Neural progenitor cell (in vitro differentiated cells): ENCODE results near the gene TRIOBP. TPM values are rescaled to one million over a fixed set of nuclear protein-coding genes. Genes with fewer than 3 reads are reported as not detected.

Source experiments
- DNase-seq: peaks from one replicate; pipeline ENCODE4 v3.0.0-alpha.2; 2016; ENCODE audit warnings: low spot score
- H2AFZ ChIP-seq: fragments of 200-600 bp; sonication (generic); replicated peaks from 2 replicates; pipeline ENCODE4 v1.6.1; 2016; ENCODE audit warnings: antibody characterized with exemption
- H3F3A ChIP-seq: fragments of 200-600 bp; sonication (generic); 2 replicates; pipeline ENCODE4 v1.6.1; 2016; ENCODE audit warnings: antibody characterized with exemption, low read depth
- H3K27ac ChIP-seq: fragments of 200-600 bp; sonication (generic); 2 replicates; pipeline ENCODE4 v1.5.1; 2016; ENCODE audit warnings: mild to moderate bottlenecking
- H3K27me3 ChIP-seq: fragments of 200-600 bp; sonication (generic); 2 replicates; pipeline ENCODE4 v1.6.1; 2016; ENCODE audit warnings: mild to moderate bottlenecking, moderate library complexity
- H3K36me3 ChIP-seq: fragments of 200-600 bp; sonication (generic); 2 replicates; pipeline ENCODE4 v1.5.1; 2016
- H3K4me1 ChIP-seq: fragments of 200-600 bp; sonication (generic); 2 replicates; pipeline ENCODE4 v1.6.1; 2016; ENCODE audit warnings: mixed run types
- H3K4me2 ChIP-seq: fragments of 200-600 bp; sonication (generic); 2 replicates; pipeline ENCODE4 v1.6.1; 2016
- H3K4me3 ChIP-seq: fragments of 200-600 bp; sonication (generic); 2 replicates; pipeline ENCODE4 v1.5.1; 2016
- H3K79me2 ChIP-seq: fragments of 200-600 bp; sonication (generic); 2 replicates; pipeline ENCODE4 v1.6.1; 2016; ENCODE audit warnings: low read depth
- H3K9ac ChIP-seq: fragments of 200-600 bp; sonication (generic); 2 replicates; pipeline ENCODE4 v1.6.1; 2016
- H3K9me3 ChIP-seq: fragments of 200-600 bp; sonication (generic); 2 replicates; pipeline ENCODE4 v1.5.1; 2016; ENCODE audit warnings: low read depth
- H4K20me1 ChIP-seq: fragments of 200-600 bp; sonication (generic); 2 replicates; pipeline ENCODE4 v1.6.1; 2016; ENCODE audit warnings: low read depth
- H3K27ac Mint-ChIP-seq: 3 replicates; pipeline ENCODE4 v1.8.0; 2021; ENCODE audit warnings: mixed read lengths
- H3K27me3 Mint-ChIP-seq: 2 replicates; pipeline ENCODE4 v1.8.0; 2022; ENCODE audit warnings: low read depth, mild to moderate bottlenecking, inconsistent platforms, moderate library complexity, mixed read lengths; ENCODE audit not compliant: insufficient read depth
- H3K36me3 Mint-ChIP-seq: 3 replicates; pipeline ENCODE4 v1.8.0; 2021; ENCODE audit warnings: mixed read lengths
- H3K4me1 Mint-ChIP-seq: 3 replicates; pipeline ENCODE4 v1.8.0; 2021; ENCODE audit warnings: mixed read lengths
- H3K4me3 Mint-ChIP-seq: 3 replicates; pipeline ENCODE4 v1.8.0; 2021; ENCODE audit warnings: mild to moderate bottlenecking, moderate library complexity, mixed read lengths
- H3K9me3 Mint-ChIP-seq: 3 replicates; pipeline ENCODE4 v1.8.0; 2020; ENCODE audit warnings: mixed read lengths
- CTCF ChIP-seq: fragments of 200-600 bp; sonication (generic); IDR thresholded peaks from 2 replicates; pipeline ENCODE4 v1.5.1; 2017; ENCODE audit warnings: antibody characterized with exemption, mild to moderate bottlenecking
- EZH2 ChIP-seq: fragments of 200-600 bp; sonication (generic); IDR thresholded peaks from 2 replicates; pipeline ENCODE4 v1.6.1; 2017; ENCODE audit warnings: antibody characterized with exemption, mild to moderate bottlenecking, moderate library complexity
- EZH2phosphoT487 ChIP-seq: fragments of 200-600 bp; sonication (generic); IDR thresholded peaks from 2 replicates; pipeline ENCODE4 v1.6.1; 2017; ENCODE audit warnings: antibody characterized with exemption
- total RNA-seq: library from RNA; depleted of rRNA; stranded (reverse); fragments of >200 nt; gene quantifications from 2 replicates; pipeline ENCODE4 v1.2.3, GENCODE V29; 2015; ENCODE audit warnings: low replicate concordance

The TRIOBP gene
- total RNA-seq, 1 donor from 2014 or later = 25.2 TPM

- TF ChIP-seq EZH2phosphoT487 = no peak
- no peak for TF ChIP-seq CTCF
- TF ChIP-seq EZH2 = no peak
- H3K4me3 Mint-ChIP-seq = peak overlapping the region; percentile 90
- Histone ChIP-seq H3K4me1 (peaks cover 18% of the 10 kb centered on the region), H3K36me3 (no peaks in the 10 kb centered on the region), H3K4me3 (peak overlapping the region; percentile 90), H2AFZ (no peak overlapping the region), H3K4me2 (peak overlapping the region; percentile 100), H3K9me3 (no peaks in the 10 kb centered on the region), H3K27ac (no peak overlapping the region), H3K9ac (peak overlapping the region; percentile 52), H3K27me3 (no peaks in the 10 kb centered on the region), H3F3A (no peaks in the 10 kb centered on the region), H4K20me1 (peaks cover 49% of the 10 kb centered on the region), H3K79me2 (peaks cover 53% of the 10 kb centered on the region)
- peaks cover 3% of the 10 kb centered on the region for H3K36me3 Mint-ChIP-seq
- peak overlapping the region; percentile 14 for H3K27ac Mint-ChIP-seq
- DNase-seq = no peak
- H3K27me3 Mint-ChIP-seq = peaks cover 6% of the 10 kb centered on the region
- no peaks in the 10 kb centered on the region for H3K9me3 Mint-ChIP-seq
- H3K4me1 Mint-ChIP-seq = peaks cover 45% of the 10 kb centered on the region
Measured at GRCh38 chr22:37659066-37659896, 37.6 kb upstream of the TRIOBP start.

- H3K79me2 ChIP-seq = peaks cover 61% of the 10 kb centered on the region
- Mint-ChIP-seq H3K27me3 (peaks cover 6% of the 10 kb centered on the region), H3K36me3 (peaks cover 3% of the 10 kb centered on the region), H3K27ac (peak overlapping the region; percentile 14), H3K4me1 (peaks cover 45% of the 10 kb centered on the region), H3K9me3 (no peaks in the 10 kb centered on the region), H3K4me3 (peak overlapping the region; percentile 90)
- peaks cover 18% of the 10 kb centered on the region for H3K4me1 ChIP-seq
- DNase-seq = no peak
- H3K36me3 ChIP-seq = no peaks in the 10 kb centered on the region
- peak overlapping the region; percentile 100 for H3K4me2 ChIP-seq
- no peak overlapping the region for H3K9ac ChIP-seq
- H3K27ac ChIP-seq = no peak overlapping the region
- no peaks in the 10 kb centered on the region for H3K9me3 ChIP-seq
- peaks cover 57% of the 10 kb centered on the region for H4K20me1 ChIP-seq
- H3K4me3 ChIP-seq = peak overlapping the region; percentile 90
- TF ChIP-seq EZH2 (no peak), CTCF (no peak), EZH2phosphoT487 (no peak)
- H3K27me3 ChIP-seq = no peaks in the 10 kb centered on the region
- H3F3A ChIP-seq = no peaks in the 10 kb centered on the region
- no peak overlapping the region for H2AFZ ChIP-seq
Measured at GRCh38 chr22:37659897-37660708, 36.7 kb upstream of the TRIOBP start.

- peaks cover 6% of the 10 kb centered on the region for H3K27me3 Mint-ChIP-seq
- no peak overlapping the region for H3K27ac Mint-ChIP-seq
- peak overlapping the region; percentile 7 for H3K4me3 ChIP-seq
- H3K9me3 Mint-ChIP-seq = no peaks in the 10 kb centered on the region
- H3K4me2 ChIP-seq = peak overlapping the region; percentile 100
- no peak overlapping the region for H3K27ac ChIP-seq
- H3K79me2 ChIP-seq = peaks cover 67% of the 10 kb centered on the region
- no peaks in the 10 kb centered on the region for H3K27me3 ChIP-seq
- H2AFZ ChIP-seq = no peak overlapping the region
- peaks cover 61% of the 10 kb centered on the region for H4K20me1 ChIP-seq
- no peaks in the 10 kb centered on the region for H3K36me3 ChIP-seq
- H3K4me1 Mint-ChIP-seq = peaks cover 45% of the 10 kb centered on the region
- no peaks in the 10 kb centered on the region for H3F3A ChIP-seq
- no peak for TF ChIP-seq EZH2
- H3K9ac ChIP-seq = no peak overlapping the region
- DNase-seq = no peak
- H3K9me3 ChIP-seq = no peaks in the 10 kb centered on the region
- peaks cover 3% of the 10 kb centered on the region for H3K36me3 Mint-ChIP-seq
- peak overlapping the region; percentile 90 for H3K4me3 Mint-ChIP-seq
- H3K4me1 ChIP-seq = peaks cover 18% of the 10 kb centered on the region
Measured at GRCh38 chr22:37660709-37661045, 36.2 kb upstream of the TRIOBP start.
